C4-2B (cell line): Measurements from ENCODE around the gene YWHAG.

Experiments used
- ZFX ChIP-seq: fragments of 450-650 bp; IDR thresholded peaks from 2 replicates; pipeline ENCODE4 v1.6.1; 2017
- TF ChIP-seq, protein P1 (sequence below): fragments of 450-650 bp; conservative IDR thresholded peaks from 2 replicates; pipeline ENCODE4 v1.5.1; 2017; ENCODE audit warnings: mild to moderate bottlenecking

DNA sequence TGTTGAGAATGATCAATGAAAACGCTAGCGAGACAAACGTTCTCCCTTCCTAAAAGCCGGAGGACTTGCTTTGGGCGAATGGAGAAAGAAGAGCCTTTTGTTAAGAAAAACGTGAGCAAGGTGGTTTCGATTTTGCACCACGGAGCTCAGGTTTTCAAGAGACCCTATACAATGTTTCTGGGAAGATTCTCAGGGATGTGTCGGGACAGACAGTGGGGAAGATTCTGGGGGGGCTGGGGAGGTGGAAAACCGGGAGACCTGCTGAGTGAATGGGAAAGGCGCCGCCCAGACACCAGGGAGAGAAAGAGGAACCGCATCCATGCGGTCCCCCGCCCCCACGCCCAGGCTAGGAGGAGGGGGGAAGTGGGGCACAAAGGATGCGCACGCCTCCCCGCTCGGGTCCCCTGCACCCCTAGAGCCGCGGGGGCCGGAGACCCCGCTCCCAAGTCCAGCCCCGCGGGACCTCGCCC, 745 bp downstream of the YWHAG start:
- TF ChIP-seq, protein P1, sequence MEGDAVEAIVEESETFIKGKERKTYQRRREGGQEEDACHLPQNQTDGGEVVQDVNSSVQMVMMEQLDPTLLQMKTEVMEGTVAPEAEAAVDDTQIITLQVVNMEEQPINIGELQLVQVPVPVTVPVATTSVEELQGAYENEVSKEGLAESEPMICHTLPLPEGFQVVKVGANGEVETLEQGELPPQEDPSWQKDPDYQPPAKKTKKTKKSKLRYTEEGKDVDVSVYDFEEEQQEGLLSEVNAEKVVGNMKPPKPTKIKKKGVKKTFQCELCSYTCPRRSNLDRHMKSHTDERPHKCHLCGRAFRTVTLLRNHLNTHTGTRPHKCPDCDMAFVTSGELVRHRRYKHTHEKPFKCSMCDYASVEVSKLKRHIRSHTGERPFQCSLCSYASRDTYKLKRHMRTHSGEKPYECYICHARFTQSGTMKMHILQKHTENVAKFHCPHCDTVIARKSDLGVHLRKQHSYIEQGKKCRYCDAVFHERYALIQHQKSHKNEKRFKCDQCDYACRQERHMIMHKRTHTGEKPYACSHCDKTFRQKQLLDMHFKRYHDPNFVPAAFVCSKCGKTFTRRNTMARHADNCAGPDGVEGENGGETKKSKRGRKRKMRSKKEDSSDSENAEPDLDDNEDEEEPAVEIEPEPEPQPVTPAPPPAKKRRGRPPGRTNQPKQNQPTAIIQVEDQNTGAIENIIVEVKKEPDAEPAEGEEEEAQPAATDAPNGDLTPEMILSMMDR: no peak
- TF ChIP-seq ZFX: no peak
